ENCODE data around the gene SLCO1A2.

DNA sequence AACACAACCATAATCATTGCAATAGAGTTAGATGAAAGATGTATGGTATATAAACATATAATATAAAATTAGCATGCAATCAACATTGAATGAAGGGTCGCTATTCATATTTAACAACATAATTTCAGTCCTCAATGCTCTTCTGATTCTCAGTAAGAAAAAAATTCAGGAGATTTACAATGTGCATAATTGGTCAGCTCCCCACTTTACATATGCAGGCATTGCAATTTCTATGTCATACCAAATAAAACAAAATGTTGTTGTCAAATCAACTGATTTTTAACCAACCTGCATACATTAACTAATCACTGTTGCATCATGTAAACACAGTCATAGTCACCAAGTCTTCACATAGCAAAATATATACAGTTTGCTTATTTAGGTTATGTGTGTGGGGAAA lies 5.2 kb upstream of the SLCO1A2 start:
- TF ChIP-seq, protein P1, sequence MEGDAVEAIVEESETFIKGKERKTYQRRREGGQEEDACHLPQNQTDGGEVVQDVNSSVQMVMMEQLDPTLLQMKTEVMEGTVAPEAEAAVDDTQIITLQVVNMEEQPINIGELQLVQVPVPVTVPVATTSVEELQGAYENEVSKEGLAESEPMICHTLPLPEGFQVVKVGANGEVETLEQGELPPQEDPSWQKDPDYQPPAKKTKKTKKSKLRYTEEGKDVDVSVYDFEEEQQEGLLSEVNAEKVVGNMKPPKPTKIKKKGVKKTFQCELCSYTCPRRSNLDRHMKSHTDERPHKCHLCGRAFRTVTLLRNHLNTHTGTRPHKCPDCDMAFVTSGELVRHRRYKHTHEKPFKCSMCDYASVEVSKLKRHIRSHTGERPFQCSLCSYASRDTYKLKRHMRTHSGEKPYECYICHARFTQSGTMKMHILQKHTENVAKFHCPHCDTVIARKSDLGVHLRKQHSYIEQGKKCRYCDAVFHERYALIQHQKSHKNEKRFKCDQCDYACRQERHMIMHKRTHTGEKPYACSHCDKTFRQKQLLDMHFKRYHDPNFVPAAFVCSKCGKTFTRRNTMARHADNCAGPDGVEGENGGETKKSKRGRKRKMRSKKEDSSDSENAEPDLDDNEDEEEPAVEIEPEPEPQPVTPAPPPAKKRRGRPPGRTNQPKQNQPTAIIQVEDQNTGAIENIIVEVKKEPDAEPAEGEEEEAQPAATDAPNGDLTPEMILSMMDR (IDR thresholded peaks at IDR 0.05): no peak
- TF ChIP-seq EP300 (IDR thresholded peaks at IDR 0.05): no peak
- no peak for TF ChIP-seq POLR2A (IDR thresholded peaks at IDR 0.05)

Data from ovary (tissue), 3 donors.